LNCaP clone FGC (cell line): ENCODE results near the gene CELF4.

ENCODE experiments used
- DNase-seq: peaks from one replicate; pipeline ENCODE4 v3.0.0-alpha.2; 2011; ENCODE audit warnings: low read depth
- H3K4me3 ChIP-seq: 2 replicates; pipeline ENCODE4 v1.5.1; 2011; ENCODE audit warnings: mild to moderate bottlenecking, low read depth, low read length, control low read depth
- CTCF ChIP-seq: IDR thresholded peaks from 2 replicates; pipeline ENCODE4 v1.5.1; 2012; ENCODE audit warnings: mild to moderate bottlenecking; ENCODE audit not compliant: control insufficient read depth, insufficient read depth; ENCODE audit errors: extremely low read depth

CELF4 gene

GRCh38 chr18:37484983-37485834, 80.4 kb downstream of the CELF4 start:
- no peak overlapping the region for H3K4me3 ChIP-seq
- peak; percentile 40; the same call in 1 of the 2 replicates for TF ChIP-seq CTCF

GRCh38 chr18:37483984-37484819, 81.4 kb downstream of the CELF4 start:
- no peak overlapping the region for H3K4me3 ChIP-seq
- no peak for DNase-seq
- no peak for TF ChIP-seq CTCF

More at GRCh38 chr18:37484983-37485834, 80.4 kb downstream of the CELF4 start:
- DNase-seq, result no peak

- no peak overlapping the region for H3K4me3 ChIP-seq
- TF ChIP-seq CTCF, result no peak
- peak; percentile 8 for DNase-seq
Observed at GRCh38 chr18:37483221-37483971, 82.2 kb downstream of the CELF4 start.

GRCh38 chr18:37482433-37482832, 83.2 kb downstream of the CELF4 start:
- DNase-seq, result no peak
- TF ChIP-seq CTCF, result no peak
- no peak overlapping the region for H3K4me3 ChIP-seq

- no peak overlapping the region for H3K4me3 ChIP-seq
- TF ChIP-seq CTCF, result no peak
- DNase-seq, result no peak
Observed at GRCh38 chr18:37482002-37482401, 83.6 kb downstream of the CELF4 start.

GRCh38 chr18:37481491-37481890, 84.1 kb downstream of the CELF4 start:
- DNase-seq, result no peak
- H3K4me3 ChIP-seq, result no peak overlapping the region
- TF ChIP-seq CTCF, result no peak
